GM12873 (cell line): ENCODE results near the gene RASGRP1.

ENCODE experiments used
- CTCF ChIP-seq: IDR thresholded peaks from 2 replicates; pipeline ENCODE4 v1.5.1; 2012; ENCODE audit warnings: low read depth, mild to moderate bottlenecking, moderate library complexity, low read length, control low read depth; ENCODE audit not compliant: insufficient read depth; ENCODE audit errors: missing control alignments

Gene RASGRP1

GRCh38 chr15:38482572-38482971 is 82.0 kb downstream of the RASGRP1 start:
- no peak for TF ChIP-seq CTCF

GRCh38 chr15:38481761-38482160 is 82.9 kb downstream of the RASGRP1 start:
- no peak for TF ChIP-seq CTCF

GRCh38 chr15:38481113-38481512 is 83.5 kb downstream of the RASGRP1 start:
- no peak for TF ChIP-seq CTCF

- no peak for TF ChIP-seq CTCF
Measured at GRCh38 chr15:38479756-38480155, 84.9 kb downstream of the RASGRP1 start.

- TF ChIP-seq CTCF: no peak
Measured at GRCh38 chr15:38479266-38479665, 85.3 kb downstream of the RASGRP1 start.

- no peak for TF ChIP-seq CTCF
Measured at GRCh38 chr15:38477637-38478036, 87.0 kb downstream of the RASGRP1 start.

- no peak for TF ChIP-seq CTCF
Measured at GRCh38 chr15:38476120-38476519, 88.5 kb downstream of the RASGRP1 start.
